ENCODE results near the gene DNPH1. TPM values are rescaled to one million over a fixed set of nuclear protein-coding genes. Genes with fewer than 3 reads are reported as not detected.
A peak's percentile ranks its signal among the peaks of the same experiment; 100 is the strongest.

DNPH1 gene
- total and polyA plus RNA-seq, 2 experiments from 2014 or later, result 29.2 to 50.0 TPM

GRCh38 chr6:43248101-43248500, 18.8 kb upstream of the DNPH1 start (continued):
- TF ChIP-seq, protein P1, sequence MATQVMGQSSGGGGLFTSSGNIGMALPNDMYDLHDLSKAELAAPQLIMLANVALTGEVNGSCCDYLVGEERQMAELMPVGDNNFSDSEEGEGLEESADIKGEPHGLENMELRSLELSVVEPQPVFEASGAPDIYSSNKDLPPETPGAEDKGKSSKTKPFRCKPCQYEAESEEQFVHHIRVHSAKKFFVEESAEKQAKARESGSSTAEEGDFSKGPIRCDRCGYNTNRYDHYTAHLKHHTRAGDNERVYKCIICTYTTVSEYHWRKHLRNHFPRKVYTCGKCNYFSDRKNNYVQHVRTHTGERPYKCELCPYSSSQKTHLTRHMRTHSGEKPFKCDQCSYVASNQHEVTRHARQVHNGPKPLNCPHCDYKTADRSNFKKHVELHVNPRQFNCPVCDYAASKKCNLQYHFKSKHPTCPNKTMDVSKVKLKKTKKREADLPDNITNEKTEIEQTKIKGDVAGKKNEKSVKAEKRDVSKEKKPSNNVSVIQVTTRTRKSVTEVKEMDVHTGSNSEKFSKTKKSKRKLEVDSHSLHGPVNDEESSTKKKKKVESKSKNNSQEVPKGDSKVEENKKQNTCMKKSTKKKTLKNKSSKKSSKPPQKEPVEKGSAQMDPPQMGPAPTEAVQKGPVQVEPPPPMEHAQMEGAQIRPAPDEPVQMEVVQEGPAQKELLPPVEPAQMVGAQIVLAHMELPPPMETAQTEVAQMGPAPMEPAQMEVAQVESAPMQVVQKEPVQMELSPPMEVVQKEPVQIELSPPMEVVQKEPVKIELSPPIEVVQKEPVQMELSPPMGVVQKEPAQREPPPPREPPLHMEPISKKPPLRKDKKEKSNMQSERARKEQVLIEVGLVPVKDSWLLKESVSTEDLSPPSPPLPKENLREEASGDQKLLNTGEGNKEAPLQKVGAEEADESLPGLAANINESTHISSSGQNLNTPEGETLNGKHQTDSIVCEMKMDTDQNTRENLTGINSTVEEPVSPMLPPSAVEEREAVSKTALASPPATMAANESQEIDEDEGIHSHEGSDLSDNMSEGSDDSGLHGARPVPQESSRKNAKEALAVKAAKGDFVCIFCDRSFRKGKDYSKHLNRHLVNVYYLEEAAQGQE (IDR thresholded peaks at IDR 0.05; ENCODE audit: unreplicated experiment), result no peak
- TF ChIP-seq JUNB (IDR thresholded peaks at IDR 0.05; ENCODE audit: unreplicated experiment) (no peak), ZNF331 (CRISPR knock-in tag; IDR thresholded peaks at IDR 0.05; ENCODE audit: low read depth) (no peak)

DNA sequence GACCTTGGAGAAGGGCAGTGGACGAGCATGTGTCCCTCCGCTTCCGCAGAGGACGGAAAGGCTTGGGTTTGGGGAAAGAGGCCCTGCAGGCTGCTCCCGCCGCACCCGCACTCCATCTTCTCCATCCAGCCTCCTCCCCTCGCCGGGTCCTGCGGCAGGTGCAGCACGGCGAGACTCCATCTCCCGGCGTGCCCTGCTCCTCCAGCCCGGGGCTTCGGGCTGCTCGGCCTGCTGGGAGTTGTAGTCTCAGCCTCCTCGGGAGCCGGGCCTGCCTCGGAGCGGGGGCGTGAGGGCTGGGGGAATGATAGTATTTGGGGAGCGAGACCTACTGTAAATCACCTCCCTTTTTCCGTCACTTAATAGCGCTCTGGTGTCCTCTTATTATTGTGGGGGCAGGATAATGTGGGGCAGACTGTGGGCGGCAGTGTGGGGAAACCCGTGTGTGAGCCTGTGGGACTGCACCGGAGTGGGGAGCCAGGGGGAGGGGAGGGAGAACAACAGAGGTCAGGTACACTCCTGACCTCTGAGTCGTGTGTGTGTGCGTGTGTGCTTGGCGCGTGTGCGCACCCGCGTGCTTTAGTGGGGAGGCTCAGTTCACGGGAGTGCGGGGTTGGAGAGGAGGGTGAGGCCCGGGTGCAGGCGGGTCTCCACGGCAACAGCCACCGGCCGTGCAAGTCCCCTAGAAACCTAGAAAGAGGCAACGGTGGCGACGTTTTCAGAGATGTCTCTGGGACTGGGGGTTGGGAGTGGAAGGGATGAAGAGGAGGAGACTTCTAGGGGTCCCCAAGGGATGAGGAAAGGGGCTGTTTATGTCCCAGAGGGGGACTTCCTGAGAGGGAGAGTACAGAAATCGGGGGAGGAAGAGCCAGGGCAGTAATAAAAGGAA, 18.1 kb upstream of the DNPH1 start:
- Mint-ChIP-seq H3K4me1 (peaks cover 20% of the 10 kb centered on the region), H3K27ac (peak overlapping the region; percentile 93), H3K27me3 (ENCODE audit: insufficient read depth, low read depth, poor library complexity) (peaks cover 14% of the 10 kb centered on the region), H3K9me3 (no peaks in the 10 kb centered on the region), H3K4me3 (no peak overlapping the region; the same call in 1 of the 3 replicates), H3K36me3 (ENCODE audit: low read depth) (no peaks in the 10 kb centered on the region)
- Histone ChIP-seq H3K4me2 (peak overlapping the region; percentile 97), H3K79me2 (replicated peaks; ENCODE audit: insufficient read depth) (no peaks in the 10 kb centered on the region), H3K36me3 (ENCODE audit: insufficient read depth) (no peaks in the 10 kb centered on the region), H3K4me1 (ENCODE audit: insufficient read depth) (peaks cover 25% of the 10 kb centered on the region), H3K4me3 (peak overlapping the region; percentile 70), H3K27ac (ENCODE audit: low read depth) (0 out of 2 replicates have a peak overlapping the region, but pooled peaks have one; percentile 46), H3K27me3 (ENCODE audit: insufficient read depth) (peaks cover 46% of the 10 kb centered on the region), H2AFZ (peak overlapping the region; percentile 100), H3K9me2 (ENCODE audit: insufficient read depth) (no peaks in the 10 kb centered on the region), H3F3A (replicated peaks; ENCODE audit: low read depth) (peaks cover 7% of the 10 kb centered on the region; the same call in 1 of the 2 replicates), H4K20me1 (replicated peaks; ENCODE audit: insufficient read depth) (no peaks in the 10 kb centered on the region)
- peak; percentile 95 for DNase-seq (ENCODE audit: low spot score)
- peak; percentile 91 for ATAC-seq
- TF ChIP-seq JUNB (IDR thresholded peaks at IDR 0.05; ENCODE audit: unreplicated experiment), result no peak
- no peak for TF ChIP-seq CTCF (conservative IDR thresholded peaks at IDR 0.05; ENCODE audit: low read depth in 2 of 2)
- TF ChIP-seq STAT1 (IDR thresholded peaks at IDR 0.05; ENCODE audit: unreplicated experiment), result no peak
- TF ChIP-seq NANOG (IDR thresholded peaks at IDR 0.05; ENCODE audit: borderline replicate concordance), result no peak
- no peak for TF ChIP-seq ZNF462 (CRISPR knock-in tag; IDR thresholded peaks at IDR 0.05)
- TF ChIP-seq CREB1 (CRISPR knock-in tag; IDR thresholded peaks at IDR 0.05; ENCODE audit: low read depth), result peak; percentile 31; the same call in 1 of the 2 replicates
- TF ChIP-seq EZH2phosphoT487 (IDR thresholded peaks at IDR 0.05; ENCODE audit: unreplicated experiment), result no peak
- TF ChIP-seq POLR2AphosphoS5 (IDR thresholded peaks at IDR 0.05; ENCODE audit: low read depth), result peak; percentile 7
- TF ChIP-seq, protein P2, sequence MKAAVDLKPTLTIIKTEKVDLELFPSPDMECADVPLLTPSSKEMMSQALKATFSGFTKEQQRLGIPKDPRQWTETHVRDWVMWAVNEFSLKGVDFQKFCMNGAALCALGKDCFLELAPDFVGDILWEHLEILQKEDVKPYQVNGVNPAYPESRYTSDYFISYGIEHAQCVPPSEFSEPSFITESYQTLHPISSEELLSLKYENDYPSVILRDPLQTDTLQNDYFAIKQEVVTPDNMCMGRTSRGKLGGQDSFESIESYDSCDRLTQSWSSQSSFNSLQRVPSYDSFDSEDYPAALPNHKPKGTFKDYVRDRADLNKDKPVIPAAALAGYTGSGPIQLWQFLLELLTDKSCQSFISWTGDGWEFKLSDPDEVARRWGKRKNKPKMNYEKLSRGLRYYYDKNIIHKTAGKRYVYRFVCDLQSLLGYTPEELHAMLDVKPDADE (IDR thresholded peaks at IDR 0.05), result peak; percentile 98
- TF ChIP-seq ZNF331 (CRISPR knock-in tag; IDR thresholded peaks at IDR 0.05; ENCODE audit: low read depth), result no peak
